Adrenal gland (tissue), 12 donors: ENCODE results near the gene KCTD1. TPM values are rescaled to one million over a fixed set of nuclear protein-coding genes. Genes with fewer than 3 reads are reported as not detected.

Source experiments
- DNase-seq, 7 donors: peaks; one replicate each; pipeline ENCODE4 v3.0.0-alpha.2; 2019 to 2020
- H3K27ac ChIP-seq, 5 donors: fragments of 200-600 bp; sonication (generic) in 4 of 5; 1 replicate in 3 of 5; 2 replicates in 2 of 5; pipeline versions ENCODE4 v1.5.1 to v1.8.0; 2016 to 2020; ENCODE audit warnings: mild to moderate bottlenecking in 1 of 5
- H3K27me3 ChIP-seq: fragments of 200-600 bp; 2 replicates; pipeline ENCODE4 v1.8.0; 2021
- H3K36me3 ChIP-seq, 2 donors: fragments of 200-600 bp; replicated peaks in 1 of 2; 1 replicate in 1 of 2; 2 replicates in 1 of 2; pipeline versions ENCODE4 v1.5.1 to v1.8.0; 2018 to 2022
- H3K4me1 ChIP-seq, 2 donors: fragments of 200-600 bp; replicated peaks in 1 of 2; 1 replicate in 1 of 2; 2 replicates in 1 of 2; pipeline versions ENCODE4 v1.5.1 to v1.8.0; 2018 to 2021
- H3K4me3 ChIP-seq, 4 donors: fragments of 200-600 bp; sonication (generic) in 3 of 4; one replicate each; pipeline ENCODE4 v1.5.1; 2016 to 2018
- H3K9me3 ChIP-seq, 3 donors: fragments of 200-600 bp; sonication (generic) in 1 of 3; replicated peaks in 1 of 3; 1 replicate in 2 of 3; 2 replicates in 1 of 3; pipeline versions ENCODE4 v1.5.1 to v1.8.0; 2016 to 2021
- CTCF ChIP-seq, 6 experiments: fragments of 450-650 bp in 4 of 6; fragments of 200-600 bp in 2 of 6; sonication (generic) in 1 of 6; IDR thresholded peaks; 1 replicate in 5 of 6; 2 replicates in 1 of 6; pipeline versions ENCODE4 v1.5.1 to v1.8.0; 2016 to 2021; ENCODE audit warnings: antibody characterized with exemption in 6 of 6, mild to moderate bottlenecking in 2 of 6, moderate library complexity in 1 of 6
- POLR2A ChIP-seq, 2 donors: fragments of 450-650 bp; IDR thresholded peaks; one replicate each; pipeline ENCODE4 v1.6.1; 2017; ENCODE audit warnings: antibody characterized with exemption in 2 of 2, mild to moderate bottlenecking in 2 of 2, moderate library complexity in 1 of 2
- WGBS, 4 donors: extraction: QIAGEN DNeasy Blood & Tissue Kit in 2 of 4; methylation state at CpG; one replicate each; pipeline versions ENCODE4 v1.1.5 to v1.1.7; 2013 to 2017; 5-methylcytosine and 5-hydroxymethylcytosine counted together
- intact Hi-C, 2 donors: fragments of 100-400 bp; cut with DNase I; formaldehyde crosslinking; loops; one replicate each; pipeline versions ENCODE4 v1.14.1 to v1.15.0; 2022 to 2023
- polyA plus RNA-seq, 3 donors: library from polyadenylated mRNA; stranded (reverse); fragments of 200-250 nt in 2 of 3; fragments of 350-450 nt in 1 of 3; fragmentation: Illumina TruSeq in 1 of 3; extraction: RNeasy Lipid Tissue Mini Kit (QIAGEN cat#74804) in 1 of 3; gene quantifications; one replicate each; pipeline ENCODE4 v1.2.3, GENCODE V29; 2013 to 2014
- total RNA-seq, 9 donors: library from RNA; depleted of rRNA in 4 of 9; stranded (reverse); fragments of >200 nt in 4 of 9; fragments of 120-200 nt in 1 of 9; fragmentation: NEBNext Ultra II Directional in 1 of 9; extraction: Animal tissue kit (Norgen Biotek cat#: 25700) in 1 of 9; gene quantifications; one replicate each; pipeline versions ENCODE4 v1.1.0 to v1.2.4, GENCODE V29; 2013 to 2023
- donor health status: healthy with polysubstance abuse.
- donor health status: Bipolar disorder and iron deficiency.
- donor health status: DM: yes; HTN: yes; CAD: no.
- donor health status: DM: no; HTN: no; CAD: no.
- donor health status: DM: no; HTN: no; CAD: no.
- donor health status: DM: yes; HTN: yes; CAD: no.

KCTD1 gene
- total and polyA plus RNA-seq, 12 donors = 9.8 to 44.8 (median 30.8) TPM

- intact Hi-C loops = no loop called here
- peak in 3 of 7 donors; percentile 18 to 23 (median 21) for DNase-seq
- no peaks in the 10 kb centered on the region for H3K9me3 ChIP-seq
- TF ChIP-seq CTCF (IDR thresholded peaks at IDR 0.05) (no peak), POLR2A (IDR thresholded peaks at IDR 0.05) (no peak)
- no peaks in the 10 kb centered on the region for H3K27me3 ChIP-seq
- H3K36me3 ChIP-seq = no peaks in the 10 kb centered on the region
- H3K4me3 ChIP-seq = no peak overlapping the region
- 58 to 66% (median 64%) methylated on average over 11 of the region's 11 CpGs for WGBS, 4 donors
- peak overlapping the region in 1 of 5 donors; percentile 35 for H3K27ac ChIP-seq
- H3K4me1 ChIP-seq = no peaks in the 10 kb centered on the region
Measured at GRCh38 chr18:26436176-26437051, 111.9 kb downstream of the KCTD1 start.

- WGBS, 4 donors = 85 to 87% (median 85%) methylated on average over 8 of the region's 8 CpGs
- no peaks in the 10 kb centered on the region for H3K27me3 ChIP-seq
Measured at GRCh38 chr18:26435415-26436095, 112.8 kb downstream of the KCTD1 start.

GRCh38 chr18:26434887-26435286 is 113.5 kb downstream of the KCTD1 start:
- TF ChIP-seq CTCF (IDR thresholded peaks at IDR 0.05) (no peak), POLR2A (IDR thresholded peaks at IDR 0.05) (no peak)
- H3K36me3 ChIP-seq = no peaks in the 10 kb centered on the region
- H3K4me1 ChIP-seq = peaks cover 0 to 2% of the 10 kb centered on the region in 2 donors
- WGBS, 4 donors = 60 to 93% (median 84%) methylated on average over 2 of the region's 2 CpGs
- intact Hi-C loops = no loop called here
- H3K4me3 ChIP-seq = no peak overlapping the region
- DNase-seq = no peak
- no peaks in the 10 kb centered on the region for H3K27me3 ChIP-seq
- H3K27ac ChIP-seq = no peak overlapping the region
- no peaks in the 10 kb centered on the region for H3K9me3 ChIP-seq

More at GRCh38 chr18:26435415-26436095, 112.8 kb downstream of the KCTD1 start:
- no peak overlapping the region for H3K27ac ChIP-seq
- intact Hi-C loops = no loop called here
- TF ChIP-seq CTCF (IDR thresholded peaks at IDR 0.05) (no peak), POLR2A (IDR thresholded peaks at IDR 0.05) (no peak)
- H3K36me3 ChIP-seq = no peaks in the 10 kb centered on the region
- no peaks in the 10 kb centered on the region for H3K4me1 ChIP-seq
- no peak for DNase-seq
- H3K9me3 ChIP-seq = no peaks in the 10 kb centered on the region
- no peak overlapping the region for H3K4me3 ChIP-seq

- Histone ChIP-seq H3K27ac (no peak overlapping the region), H3K9me3 (no peaks in the 10 kb centered on the region), H3K4me3 (no peak overlapping the region), H3K4me1 (peaks cover 5 to 9% of the 10 kb centered on the region in 2 donors), H3K36me3 (no peaks in the 10 kb centered on the region), H3K27me3 (no peaks in the 10 kb centered on the region)
- WGBS, 4 donors = 79 to 88% (median 85%) methylated on average over 5 of the region's 5 CpGs
- no peak for DNase-seq
- TF ChIP-seq POLR2A (IDR thresholded peaks at IDR 0.05) = no peak
- no peak for TF ChIP-seq CTCF (IDR thresholded peaks at IDR 0.05)
- intact Hi-C loops = no loop called here
Measured at GRCh38 chr18:26432651-26433424, 115.5 kb downstream of the KCTD1 start.
